SK-N-SH (cell line): Measurements from ENCODE around the gene ZNF19. TPM values are rescaled to one million over a fixed set of nuclear protein-coding genes. Genes with fewer than 3 reads are reported as not detected.

Experiments
- CTCF ChIA-PET: fragments of 300-600, 350-600 bp; formaldehyde crosslinking; extraction: SDS; loops from one replicate; lab custom pipeline; 2021; lab: Yijun Ruan, JAX
- POLR2A ChIA-PET: fragments of 350-600 bp; sonication (Branson Sonifier 250); formaldehyde crosslinking; extraction: SDS; loops from one replicate; lab custom pipeline; 2020; ENCODE audit warnings: antibody characterized with exemption, inconsistent platforms; lab: Yijun Ruan, JAX
- DNase-seq: peaks from one replicate; pipeline ENCODE4 v3.0.0; 2012
- H2AFZ ChIP-seq: fragments of 200-600 bp; sonication (generic); 2 replicates; pipeline ENCODE4 v1.8.1; 2016; ENCODE audit warnings: antibody characterized with exemption, mild to moderate bottlenecking, low read depth
- H3F3A ChIP-seq: fragments of 200-600 bp; sonication (generic); replicated peaks from 2 replicates; pipeline ENCODE3; 2016; ENCODE audit warnings: antibody characterized with exemption, mild to moderate bottlenecking; ENCODE audit not compliant: insufficient read depth
- H3K27ac ChIP-seq, 2 experiments: fragments of 200-500 bp in 1 of 2; fragments of 200-600 bp in 1 of 2; sonication (Bioruptor generic) in 1 of 2; sonication (generic), shearing (Covaris generic) in 1 of 2; 2 replicates each; pipeline versions ENCODE4 v1.5.1 to v1.6.1; 2014 to 2016; ENCODE audit warnings: low read depth in 2 of 2, inconsistent platforms in 1 of 2, low read length in 1 of 2, mild to moderate bottlenecking in 1 of 2, mixed read lengths in 1 of 2
- H3K27me3 ChIP-seq: fragments of 200-600 bp; sonication (generic), shearing (Covaris generic); 2 replicates; pipeline ENCODE4 v1.6.1; 2016; ENCODE audit warnings: mixed run types; ENCODE audit not compliant: insufficient read depth
- H3K36me3 ChIP-seq, 2 experiments: fragments of 200-500 bp in 1 of 2; fragments of 200-600 bp in 1 of 2; sonication (Bioruptor generic) in 1 of 2; sonication (generic) in 1 of 2; replicated peaks in 1 of 2; 2 replicates each; pipeline versions ENCODE3 to v1.5.1; 2014 to 2016; ENCODE audit warnings: low read length in 1 of 2, mild to moderate bottlenecking in 1 of 2; ENCODE audit not compliant: insufficient read depth in 2 of 2, control insufficient read depth in 1 of 2
- H3K4me1 ChIP-seq, 2 experiments: fragments of 200-500 bp in 1 of 2; fragments of 200-600 bp in 1 of 2; sonication (Bioruptor generic) in 1 of 2; sonication (generic), shearing (Covaris generic) in 1 of 2; 2 replicates each; pipeline versions ENCODE4 v1.5.1 to v1.6.1; 2014 to 2016; ENCODE audit warnings: low read depth in 1 of 2, low read length in 1 of 2, mixed run types in 1 of 2; ENCODE audit not compliant: insufficient read depth in 2 of 2, control insufficient read depth in 1 of 2
- H3K4me2 ChIP-seq: fragments of 200-600 bp; sonication (generic), shearing (Covaris generic); 2 replicates; pipeline ENCODE4 v1.6.1; 2017; ENCODE audit warnings: mixed run types
- H3K4me3 ChIP-seq, 2 experiments: fragments of 200-500 bp in 1 of 2; fragments of 200-600 bp in 1 of 2; sonication (Bioruptor generic) in 1 of 2; sonication (generic), shearing (Covaris generic) in 1 of 2; 2 replicates each; pipeline versions ENCODE4 v1.5.1 to v1.8.1; 2014 to 2016; ENCODE audit warnings: low read depth in 2 of 2, inconsistent platforms in 1 of 2, low read length in 1 of 2, mild to moderate bottlenecking in 1 of 2, mixed read lengths in 1 of 2, moderate library complexity in 1 of 2
- H3K79me2 ChIP-seq: fragments of 200-600 bp; sonication (generic); 2 replicates; pipeline ENCODE4 v1.8.1; 2017; ENCODE audit warnings: mild to moderate bottlenecking; ENCODE audit not compliant: insufficient read depth
- H3K9ac ChIP-seq: fragments of 200-600 bp; sonication (generic); 2 replicates; pipeline ENCODE4 v1.6.1; 2017; ENCODE audit warnings: mixed run types
- H3K9me2 ChIP-seq: fragments of 200-600 bp; sonication (generic); 2 replicates; pipeline ENCODE4 v1.6.1; 2017; ENCODE audit warnings: mixed run types
- H3K9me3 ChIP-seq: fragments of 200-600 bp; sonication (generic); 2 replicates; pipeline ENCODE4 v1.6.1; 2017; ENCODE audit warnings: mixed run types, mild to moderate bottlenecking, moderate library complexity
- H4K20me1 ChIP-seq: fragments of 200-600 bp; sonication (generic); 2 replicates; pipeline ENCODE4 v1.6.1; 2017; ENCODE audit warnings: mild to moderate bottlenecking, mixed run types; ENCODE audit not compliant: insufficient read depth
- CTCF ChIP-seq: fragments of 200-600 bp; sonication (generic); IDR thresholded peaks from 2 replicates; pipeline ENCODE4 v1.6.1; 2017; ENCODE audit warnings: antibody characterized with exemption, mild to moderate bottlenecking, moderate library complexity
- ELF1 ChIP-seq: IDR thresholded peaks from 2 replicates; pipeline ENCODE4 v1.4.0; 2012
- EZH2phosphoT487 ChIP-seq: fragments of 200-600 bp; sonication (generic); IDR thresholded peaks from 2 replicates; pipeline ENCODE4 v1.6.1; 2017; ENCODE audit warnings: low read depth, mixed run types, mild to moderate bottlenecking, antibody characterized with exemption, moderate library complexity, borderline replicate concordance
- FOSL2 ChIP-seq: IDR thresholded peaks from 2 replicates; pipeline ENCODE4 v1.4.0; 2012; ENCODE audit warnings: low read depth, mild to moderate bottlenecking, moderate library complexity, borderline replicate concordance
- FOXJ3 ChIP-seq: sonication (generic); formaldehyde crosslinking; IDR thresholded peaks from 2 replicates; pipeline ENCODE4 v1.5.1; 2020; ENCODE audit warnings: mild to moderate bottlenecking, missing genetic modification reagents
- GABPA ChIP-seq: IDR thresholded peaks from 2 replicates; pipeline ENCODE4 v1.4.0; 2012; ENCODE audit warnings: low read depth, mild to moderate bottlenecking
- GATA2 ChIP-seq: sonication (generic); formaldehyde crosslinking; IDR thresholded peaks from 2 replicates; pipeline ENCODE4 v1.5.0; 2020; ENCODE audit warnings: mild to moderate bottlenecking, missing genetic modification reagents
- MEF2A ChIP-seq: IDR thresholded peaks from 2 replicates; pipeline ENCODE4 v1.4.0; 2012; ENCODE audit warnings: low read depth, borderline replicate concordance
- MXI1 ChIP-seq: IDR thresholded peaks from 2 replicates; pipeline ENCODE4 v1.6.1; 2012; ENCODE audit warnings: mild to moderate bottlenecking, low read depth, low read length, improper control_type of control experiment
- NFIC ChIP-seq: IDR thresholded peaks from 2 replicates; pipeline ENCODE4 v1.4.0; 2012; ENCODE audit warnings: borderline replicate concordance
- NRF1 ChIP-seq: IDR thresholded peaks from 2 replicates; pipeline ENCODE4 v1.6.1; 2012; ENCODE audit warnings: low read depth, mild to moderate bottlenecking, low read length
- POLR2AphosphoS5 ChIP-seq: IDR thresholded peaks from 2 replicates; pipeline ENCODE4 v1.6.1; 2012; ENCODE audit warnings: low read depth, low read length
- RAD21 ChIP-seq: IDR thresholded peaks from 2 replicates; pipeline ENCODE4 v1.6.1; 2012; ENCODE audit warnings: mild to moderate bottlenecking, low read length
- SIN3A ChIP-seq: IDR thresholded peaks from 2 replicates; pipeline ENCODE4 v1.6.1; 2012; ENCODE audit warnings: low read depth, mild to moderate bottlenecking, low read length, moderate library complexity, borderline replicate concordance
- SMC3 ChIP-seq: IDR thresholded peaks from 2 replicates; pipeline ENCODE4 v1.6.1; 2012; ENCODE audit warnings: low read depth, low read length, improper control_type of control experiment
- TAF1 ChIP-seq: IDR thresholded peaks from 2 replicates; pipeline ENCODE4 v1.6.1; 2012; ENCODE audit warnings: low read depth, mild to moderate bottlenecking, low read length, moderate library complexity, borderline replicate concordance
- TCF12 ChIP-seq: IDR thresholded peaks from 2 replicates; pipeline ENCODE4 v1.4.0; 2012
- TEAD4 ChIP-seq: IDR thresholded peaks from 2 replicates; pipeline ENCODE4 v1.4.0; 2012; ENCODE audit warnings: mild to moderate bottlenecking, borderline replicate concordance; ENCODE audit not compliant: insufficient read depth
- USF1 ChIP-seq: IDR thresholded peaks from 2 replicates; pipeline ENCODE4 v1.4.0; 2012; ENCODE audit warnings: low read depth, borderline replicate concordance
- USF2 ChIP-seq: fragments of 150-350 bp; IDR thresholded peaks from 2 replicates; pipeline ENCODE4 v1.6.1; 2017; ENCODE audit warnings: antibody characterized with exemption, low read length, low read depth, borderline replicate concordance
- WGBS: methylation state at CpG from one replicate; pipeline ENCODE4 v1.1.6; 2017; ENCODE audit warnings: low lambda C conversion rate; 5-methylcytosine and 5-hydroxymethylcytosine counted together
- polyA plus RNA-seq, 3 experiments: library from polyadenylated mRNA; depleted of rRNA; stranded (reverse); fragments of >200 nt; gene quantifications; 2 replicates each; pipeline ENCODE4 v1.2.3, GENCODE V29; 2012
- TF ChIP-seq, protein P1 (sequence below): IDR thresholded peaks from 2 replicates; pipeline ENCODE4; 2012

Gene ZNF19
- polyA plus RNA-seq, 1 of the 3 experiments (the other 2 are of a cell fraction) = 1.4 TPM

GRCh38 chr16:71479420-71479819, 9.7 kb downstream of the ZNF19 start:
- H3F3A ChIP-seq = peaks cover 26% of the 10 kb centered on the region
- no peaks in the 10 kb centered on the region for H4K20me1 ChIP-seq
- peak; percentile 50 for DNase-seq
- H3K4me3 ChIP-seq = no peak overlapping the region
- CTCF ChIA-PET = interaction anchor here (0.7 to 1.3 kb wide), 4 partner anchors 15 to 132 kb away, joined by 4 to 8 read pairs (median 4); no protein-coding TSS in a partner anchor
- peaks cover 0 to 8% of the 10 kb centered on the region in 2 experiments; a peak in 2 of 4 replicates for H3K4me1 ChIP-seq
- H3K9me3 ChIP-seq = no peaks in the 10 kb centered on the region; the same call in 1 of the 2 replicates
- peaks cover 11% of the 10 kb centered on the region for H3K79me2 ChIP-seq
- no peak overlapping the region for H3K9ac ChIP-seq
- 61% methylated on average over 3 of the region's 3 CpGs for WGBS
- H3K9me2 ChIP-seq = no peaks in the 10 kb centered on the region
- H3K4me2 ChIP-seq = no peak overlapping the region
- H2AFZ ChIP-seq = no peak overlapping the region
- POLR2A ChIA-PET = interaction anchor here (0.6 kb wide), 1 partner anchor 17 kb away, joined by 3 read pairs; the partner anchor contains the start of gene ZNF23
- H3K27me3 ChIP-seq = no peaks in the 10 kb centered on the region
- TF ChIP-seq ELF1 (no peak), SMC3 (peak; percentile 41; the same call in 1 of the 2 replicates), USF1 (no peak), TEAD4 (no peak), MEF2A (no peak), GABPA (no peak), RAD21 (peak; percentile 55), SIN3A (no peak), CTCF (peak; percentile 50), NFIC (no peak), TAF1 (no peak), FOXJ3 (CRISPR knock-in tag) (no peak), NRF1 (no peak), FOSL2 (no peak), GATA2 (CRISPR knock-in tag) (no peak)
- H3K27ac ChIP-seq = no peak overlapping the region
- peaks cover 24 to 36% of the 10 kb centered on the region in 2 experiments for H3K36me3 ChIP-seq

GRCh38 chr16:71476457-71477124, 12.5 kb downstream of the ZNF19 start:
- no peak for DNase-seq
- Histone ChIP-seq H3K27me3 (no peaks in the 10 kb centered on the region), H3K9ac (no peak overlapping the region), H3K9me2 (no peaks in the 10 kb centered on the region), H2AFZ (no peak overlapping the region), H3K79me2 (no peaks in the 10 kb centered on the region), H3K4me3 (no peak overlapping the region)
- ChIA-PET CTCF (no interaction called here), POLR2A (no interaction called here)
- no peak for TF ChIP-seq RAD21
- no peak for TF ChIP-seq GABPA
- no peak for TF ChIP-seq TCF12
- no peak for TF ChIP-seq NRF1
- no peak for TF ChIP-seq FOSL2
- TF ChIP-seq FOXJ3 (CRISPR knock-in tag) = no peak
- TF ChIP-seq MEF2A = no peak
- no peak for TF ChIP-seq EZH2phosphoT487
- no peak for TF ChIP-seq MXI1
- TF ChIP-seq, protein P1, sequence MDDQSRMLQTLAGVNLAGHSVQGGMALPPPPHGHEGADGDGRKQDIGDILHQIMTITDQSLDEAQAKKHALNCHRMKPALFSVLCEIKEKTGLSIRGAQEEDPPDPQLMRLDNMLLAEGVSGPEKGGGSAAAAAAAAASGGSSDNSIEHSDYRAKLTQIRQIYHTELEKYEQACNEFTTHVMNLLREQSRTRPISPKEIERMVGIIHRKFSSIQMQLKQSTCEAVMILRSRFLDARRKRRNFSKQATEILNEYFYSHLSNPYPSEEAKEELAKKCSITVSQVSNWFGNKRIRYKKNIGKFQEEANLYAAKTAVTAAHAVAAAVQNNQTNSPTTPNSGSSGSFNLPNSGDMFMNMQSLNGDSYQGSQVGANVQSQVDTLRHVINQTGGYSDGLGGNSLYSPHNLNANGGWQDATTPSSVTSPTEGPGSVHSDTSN = no peak
- no peak for TF ChIP-seq USF2
- TF ChIP-seq POLR2AphosphoS5 = no peak
- TF ChIP-seq, all 33 proteins: peak for 0
- H3K27ac ChIP-seq = no peak overlapping the region
- peaks cover 20% of the 10 kb centered on the region for H3F3A ChIP-seq
- no peaks in the 10 kb centered on the region for H4K20me1 ChIP-seq
- H3K4me1 ChIP-seq = no peaks in the 10 kb centered on the region
- H3K9me3 ChIP-seq = no peaks in the 10 kb centered on the region; the same call in 1 of the 2 replicates
- 91% methylated on average over 4 of the region's 4 CpGs for WGBS
- H3K36me3 ChIP-seq = peaks cover 28 to 36% of the 10 kb centered on the region in 2 experiments
- H3K4me2 ChIP-seq = no peak overlapping the region
